ENCODE data around the gene CCHCR1.

Gene CCHCR1

GRCh38 chr6:31110825-31111582 lies 46.6 kb downstream of the CCHCR1 start:
- Histone ChIP-seq H2BK15ac (ENCODE audit: low read depth, poor library complexity, severe bottlenecking) (no peak overlapping the region), H2AK5ac (ENCODE audit: low read length, severe bottlenecking) (no peak overlapping the region), H3K27ac (ENCODE audit: low read length, poor library complexity, severe bottlenecking) (no peak overlapping the region), H4K91ac (ENCODE audit: low read length) (no peak overlapping the region), H3K14ac (ENCODE audit: low read length in 2 of 2) (no peak overlapping the region), H3K4me1 (ENCODE audit: control insufficient read depth, insufficient read depth, low read depth, low read length) (peaks cover 18% of the 10 kb centered on the region), H3K9ac (ENCODE audit: low read length) (no peak overlapping the region), H2BK5ac (ENCODE audit: low read depth, low read length, poor library complexity, severe bottlenecking) (no peak overlapping the region), H4K8ac (ENCODE audit: low read length) (no peak overlapping the region), H3K4me2 (ENCODE audit: low read length, poor library complexity, severe bottlenecking) (no peak overlapping the region), H2BK120ac (ENCODE audit: low read depth, low read length) (no peak overlapping the region), H3K18ac (ENCODE audit: low read depth in 1 of 2, low read length in 2 of 2) (no peak overlapping the region), H3K23ac (ENCODE audit: low read length in 2 of 2) (no peak overlapping the region), H3K79me1 (replicated peaks; ENCODE audit: low read length, poor library complexity, severe bottlenecking) (peaks cover 9% of the 10 kb centered on the region), H3K36me3 (ENCODE audit: control insufficient read depth in 1 of 2, insufficient read depth in 2 of 2, low read depth in 1 of 2, low read length in 2 of 2) (no peaks in the 10 kb centered on the region), H3K27me3 (ENCODE audit: control insufficient read depth in 1 of 2, insufficient read depth in 1 of 2, low read length in 2 of 2) (peaks cover 13 to 36% of the 10 kb centered on the region in 2 experiments), H3K4me3 (ENCODE audit: insufficient read depth in 1 of 2, low read depth in 1 of 2, low read length in 2 of 2) (no peak overlapping the region), H3K9me3 (ENCODE audit: control insufficient read depth, low read length) (no peaks in the 10 kb centered on the region), H3K4ac (ENCODE audit: low read depth in 1 of 2, low read length in 2 of 2) (no peak overlapping the region), H2BK12ac (ENCODE audit: low read length in 2 of 2) (no peak overlapping the region), H2AFZ (ENCODE audit: low read depth, low read length) (no peak overlapping the region)
- DNase-seq, result no peak
- 74% methylated on average over 8 of the region's 11 CpGs for WGBS

GRCh38 chr6:31107052-31107451 lies 50.5 kb downstream of the CCHCR1 start:
- Histone ChIP-seq H3K27ac (ENCODE audit: low read length, poor library complexity, severe bottlenecking) (no peak overlapping the region), H3K14ac (ENCODE audit: low read length in 2 of 2) (no peak overlapping the region), H3K23ac (ENCODE audit: low read length in 2 of 2) (no peak overlapping the region), H2BK120ac (ENCODE audit: low read depth, low read length) (no peak overlapping the region), H3K9me3 (ENCODE audit: control insufficient read depth, low read length) (no peaks in the 10 kb centered on the region), H2BK15ac (ENCODE audit: low read depth, poor library complexity, severe bottlenecking) (no peak overlapping the region), H3K4me1 (ENCODE audit: control insufficient read depth, insufficient read depth, low read depth, low read length) (peaks cover 2% of the 10 kb centered on the region), H3K79me1 (replicated peaks; ENCODE audit: low read length, poor library complexity, severe bottlenecking) (no peaks in the 10 kb centered on the region), H3K4me3 (ENCODE audit: insufficient read depth in 1 of 2, low read depth in 1 of 2, low read length in 2 of 2) (no peak overlapping the region), H3K4ac (ENCODE audit: low read depth in 1 of 2, low read length in 2 of 2) (no peak overlapping the region), H4K91ac (ENCODE audit: low read length) (no peak overlapping the region), H2BK12ac (ENCODE audit: low read length in 2 of 2) (no peak overlapping the region), H3K36me3 (ENCODE audit: control insufficient read depth in 1 of 2, insufficient read depth in 2 of 2, low read depth in 1 of 2, low read length in 2 of 2) (no peaks in the 10 kb centered on the region), H3K27me3 (ENCODE audit: control insufficient read depth in 1 of 2, insufficient read depth in 1 of 2, low read length in 2 of 2) (peaks cover 13 to 36% of the 10 kb centered on the region in 2 experiments), H3K18ac (ENCODE audit: low read depth in 1 of 2, low read length in 2 of 2) (no peak overlapping the region), H4K8ac (ENCODE audit: low read length) (no peak overlapping the region), H2AFZ (ENCODE audit: low read depth, low read length) (no peak overlapping the region), H3K9ac (ENCODE audit: low read length) (no peak overlapping the region), H3K4me2 (ENCODE audit: low read length, poor library complexity, severe bottlenecking) (no peak overlapping the region), H2BK5ac (ENCODE audit: low read depth, low read length, poor library complexity, severe bottlenecking) (no peak overlapping the region), H2AK5ac (ENCODE audit: low read length, severe bottlenecking) (no peak overlapping the region)
- DNase-seq, result no peak
- WGBS, result 75% methylated on average over 3 of the region's 4 CpGs

GRCh38 chr6:31103136-31103535 lies 54.5 kb downstream of the CCHCR1 start:
- H2BK15ac ChIP-seq (ENCODE audit: low read depth, poor library complexity, severe bottlenecking), result no peak overlapping the region
- 92% methylated on average over 2 of the region's 2 CpGs for WGBS

GRCh38 chr6:31098449-31098938 lies 59.1 kb downstream of the CCHCR1 start:
- Histone ChIP-seq H2BK15ac (ENCODE audit: low read depth, poor library complexity, severe bottlenecking) (no peak overlapping the region), H2AK5ac (ENCODE audit: low read length, severe bottlenecking) (no peak overlapping the region), H2BK5ac (ENCODE audit: low read depth, low read length, poor library complexity, severe bottlenecking) (no peak overlapping the region), H3K9ac (ENCODE audit: low read length) (no peak overlapping the region), H2AFZ (ENCODE audit: low read depth, low read length) (no peak overlapping the region), H4K8ac (ENCODE audit: low read length) (no peak overlapping the region), H3K4ac (ENCODE audit: low read depth in 1 of 2, low read length in 2 of 2) (no peak overlapping the region), H3K18ac (ENCODE audit: low read depth in 1 of 2, low read length in 2 of 2) (no peak overlapping the region), H3K4me3 (ENCODE audit: insufficient read depth in 1 of 2, low read depth in 1 of 2, low read length in 2 of 2) (no peak overlapping the region), H2BK120ac (ENCODE audit: low read depth, low read length) (no peak overlapping the region), H3K23ac (ENCODE audit: low read length in 2 of 2) (no peak overlapping the region), H3K79me1 (replicated peaks; ENCODE audit: low read length, poor library complexity, severe bottlenecking) (no peaks in the 10 kb centered on the region), H3K27ac (ENCODE audit: low read length, poor library complexity, severe bottlenecking) (no peak overlapping the region), H4K91ac (ENCODE audit: low read length) (no peak overlapping the region), H3K27me3 (ENCODE audit: control insufficient read depth in 1 of 2, insufficient read depth in 1 of 2, low read length in 2 of 2) (no peaks in the 10 kb centered on the region), H3K14ac (ENCODE audit: low read length in 2 of 2) (no peak overlapping the region), H3K9me3 (ENCODE audit: control insufficient read depth, low read length) (no peaks in the 10 kb centered on the region), H3K4me1 (ENCODE audit: control insufficient read depth, insufficient read depth, low read depth, low read length) (peaks cover 1% of the 10 kb centered on the region), H2BK12ac (ENCODE audit: low read length in 2 of 2) (no peak overlapping the region), H3K4me2 (ENCODE audit: low read length, poor library complexity, severe bottlenecking) (no peak overlapping the region), H3K36me3 (ENCODE audit: control insufficient read depth in 1 of 2, insufficient read depth in 2 of 2, low read depth in 1 of 2, low read length in 2 of 2) (no peaks in the 10 kb centered on the region)
- 80% methylated on average over 1 of the region's 4 CpGs for WGBS
- DNase-seq, result no peak

More at GRCh38 chr6:31103136-31103535, 54.5 kb downstream of the CCHCR1 start:
- Histone ChIP-seq H2BK120ac (ENCODE audit: low read depth, low read length) (no peak overlapping the region), H3K23ac (ENCODE audit: low read length in 2 of 2) (no peak overlapping the region), H2AK5ac (ENCODE audit: low read length, severe bottlenecking) (no peak overlapping the region), H3K27ac (ENCODE audit: low read length, poor library complexity, severe bottlenecking) (no peak overlapping the region), H2AFZ (ENCODE audit: low read depth, low read length) (no peak overlapping the region), H4K8ac (ENCODE audit: low read length) (no peak overlapping the region), H2BK5ac (ENCODE audit: low read depth, low read length, poor library complexity, severe bottlenecking) (no peak overlapping the region), H4K91ac (ENCODE audit: low read length) (no peak overlapping the region), H3K9me3 (ENCODE audit: control insufficient read depth, low read length) (no peaks in the 10 kb centered on the region), H2BK12ac (ENCODE audit: low read length in 2 of 2) (no peak overlapping the region), H3K9ac (ENCODE audit: low read length) (no peak overlapping the region), H3K36me3 (ENCODE audit: control insufficient read depth in 1 of 2, insufficient read depth in 2 of 2, low read depth in 1 of 2, low read length in 2 of 2) (no peaks in the 10 kb centered on the region), H3K4me1 (ENCODE audit: control insufficient read depth, insufficient read depth, low read depth, low read length) (no peaks in the 10 kb centered on the region), H3K27me3 (ENCODE audit: control insufficient read depth in 1 of 2, insufficient read depth in 1 of 2, low read length in 2 of 2) (peaks cover 0 to 7% of the 10 kb centered on the region in 2 experiments), H3K4ac (ENCODE audit: low read depth in 1 of 2, low read length in 2 of 2) (no peak overlapping the region), H3K4me2 (ENCODE audit: low read length, poor library complexity, severe bottlenecking) (no peak overlapping the region), H3K18ac (ENCODE audit: low read depth in 1 of 2, low read length in 2 of 2) (no peak overlapping the region), H3K14ac (ENCODE audit: low read length in 2 of 2) (no peak overlapping the region), H3K4me3 (ENCODE audit: insufficient read depth in 1 of 2, low read depth in 1 of 2, low read length in 2 of 2) (no peak overlapping the region), H3K79me1 (replicated peaks; ENCODE audit: low read length, poor library complexity, severe bottlenecking) (no peaks in the 10 kb centered on the region)
- DNase-seq, result no peak

Data from mesenchymal stem cell (in vitro differentiated cells and primary cell).